GM23248 (cell line): ENCODE measurements around the gene BCKDHB. TPM values are rescaled to one million over a fixed set of nuclear protein-coding genes. Genes with fewer than 3 reads are reported as not detected.
"Not testable (repeated sequence)": the region's sequence is repeated elsewhere in the genome, so short reads cannot be mapped to it uniquely, and the experiment has no call there.

Experiments used
- DNase-seq: peaks from one replicate; pipeline ENCODE4 v3.0.0-alpha.2; 2015
- H2AFZ ChIP-seq: fragments of 200-600 bp; sonication (generic); 2 replicates; pipeline ENCODE4 v1.6.1; 2016; ENCODE audit warnings: antibody characterized with exemption
- H3F3A ChIP-seq: fragments of 200-600 bp; sonication (generic); 2 replicates; pipeline ENCODE4 v1.6.1; 2016; ENCODE audit warnings: mild to moderate bottlenecking, antibody characterized with exemption, mixed run types; ENCODE audit not compliant: insufficient read depth
- H3K27ac ChIP-seq: fragments of 200-600 bp; sonication (generic); 2 replicates; pipeline ENCODE4 v1.5.1; 2016; ENCODE audit warnings: mild to moderate bottlenecking
- H3K27me3 ChIP-seq: fragments of 200-600 bp; sonication (generic); replicated peaks from 2 replicates; pipeline ENCODE4 v1.6.1; 2016; ENCODE audit warnings: mild to moderate bottlenecking; ENCODE audit not compliant: insufficient read depth
- H3K36me3 ChIP-seq: fragments of 200-600 bp; sonication (generic); 2 replicates; pipeline ENCODE4 v1.6.1; 2016; ENCODE audit warnings: low read depth, mild to moderate bottlenecking
- H3K4me1 ChIP-seq: fragments of 200-600 bp; sonication (generic); 2 replicates; pipeline ENCODE4 v1.6.1; 2016; ENCODE audit warnings: mild to moderate bottlenecking; ENCODE audit not compliant: insufficient read depth
- H3K4me2 ChIP-seq: fragments of 200-600 bp; sonication (generic); one replicate; pipeline ENCODE4 v1.6.1; 2016; ENCODE audit warnings: mild to moderate bottlenecking; ENCODE audit not compliant: unreplicated experiment
- H3K4me3 ChIP-seq: fragments of 200-600 bp; sonication (generic); 2 replicates; pipeline ENCODE4 v1.5.1; 2016; ENCODE audit warnings: mild to moderate bottlenecking
- H3K79me2 ChIP-seq: fragments of 200-600 bp; sonication (generic); 2 replicates; pipeline ENCODE4 v1.6.1; 2016; ENCODE audit warnings: mild to moderate bottlenecking; ENCODE audit not compliant: insufficient read depth
- H3K9ac ChIP-seq: fragments of 200-600 bp; sonication (generic); 2 replicates; pipeline ENCODE4 v1.6.1; 2016; ENCODE audit warnings: mild to moderate bottlenecking
- H3K9me2 ChIP-seq: fragments of 200-600 bp; sonication (generic); 2 replicates; pipeline ENCODE4 v1.6.1; 2016; ENCODE audit warnings: mixed run types, mild to moderate bottlenecking, moderate library complexity; ENCODE audit not compliant: insufficient read depth
- H3K9me3 ChIP-seq: fragments of 200-600 bp; sonication (generic); one replicate; pipeline ENCODE4 v1.6.1; 2017; ENCODE audit warnings: low read depth
- H4K20me1 ChIP-seq: fragments of 200-600 bp; sonication (generic); 2 replicates; pipeline ENCODE4 v1.6.0; 2016; ENCODE audit not compliant: insufficient read depth
- EZH2 ChIP-seq: fragments of 200-600 bp; sonication (generic); IDR thresholded peaks from 2 replicates; pipeline ENCODE4 v1.6.1; 2018; ENCODE audit warnings: antibody characterized with exemption, mild to moderate bottlenecking; ENCODE audit not compliant: insufficient read depth, poor library complexity, severe bottlenecking
- EZH2phosphoT487 ChIP-seq: fragments of 200-600 bp; sonication (generic); IDR thresholded peaks from 2 replicates; pipeline ENCODE4 v1.6.1; 2018; ENCODE audit warnings: antibody characterized with exemption, moderate library complexity, mild to moderate bottlenecking, low read depth; ENCODE audit not compliant: insufficient read depth
- WGBS, 2 experiments: methylation state at CpG; one replicate each; pipeline ENCODE4 v1.1.6; 2015 to 2017; ENCODE audit warnings: low lambda C conversion rate in 2 of 2, low coverage in 1 of 2; ENCODE audit errors: missing lambda C conversion rate in 2 of 2; 5-methylcytosine and 5-hydroxymethylcytosine counted together
- in situ Hi-C: fragments of 300-500 bp; cut with MboI; formaldehyde crosslinking; loops from 2 replicates; pipeline ENCODE4 v1.15.0; 2020
- polyA plus RNA-seq: library from polyadenylated mRNA; unstranded; fragments of >200 nt; fragmentation: Nextera tagmentation; extraction: Ambion mirVana; gene quantifications from 2 replicates; pipeline ENCODE4 v1.2.1, GENCODE V29; 2016
- total RNA-seq: library from RNA; depleted of rRNA; stranded (reverse); fragments of >200 nt; shearing (Covaris generic); gene quantifications from 2 replicates; pipeline ENCODE4 v1.2.3, GENCODE V29; 2014

Gene BCKDHB
- total and polyA plus RNA-seq, 2 experiments from 2014 or later, result 18.4 to 33.8 TPM

- in situ Hi-C loops, result no loop called here
- Histone ChIP-seq H3F3A (no peaks in the 10 kb centered on the region), H3K27ac (no peak overlapping the region), H3K27me3 (no peaks in the 10 kb centered on the region), H3K4me3 (no peak overlapping the region), H3K4me2 (no peak overlapping the region), H3K9ac (no peak overlapping the region), H3K79me2 (no peaks in the 10 kb centered on the region), H2AFZ (no peak overlapping the region), H3K9me3 (no peaks in the 10 kb centered on the region), H4K20me1 (no peaks in the 10 kb centered on the region), H3K4me1 (peaks cover 9% of the 10 kb centered on the region), H3K36me3 (no peaks in the 10 kb centered on the region), H3K9me2 (peaks cover 5% of the 10 kb centered on the region; the same call in 1 of the 2 replicates)
- no peak for DNase-seq
- TF ChIP-seq EZH2phosphoT487, result no peak
- TF ChIP-seq EZH2, result no peak
- 88 to 91% methylated on average over 2 of the region's 2 CpGs for WGBS, 2 experiments
Observed at GRCh38 chr6:80282913-80283554, 176.6 kb downstream of the BCKDHB start.

GRCh38 chr6:80287112-80287511, 180.6 kb downstream of the BCKDHB start:
- Histone ChIP-seq H4K20me1 (no peaks in the 10 kb centered on the region), H3K36me3 (no peaks in the 10 kb centered on the region), H3F3A (no peaks in the 10 kb centered on the region), H3K4me1 (no peaks in the 10 kb centered on the region), H3K9ac (no peak overlapping the region), H3K4me3 (no peak overlapping the region), H3K9me2 (peaks cover 5% of the 10 kb centered on the region; the same call in 1 of the 2 replicates), H3K27me3 (no peaks in the 10 kb centered on the region), H3K9me3 (no peaks in the 10 kb centered on the region), H3K4me2 (no peak overlapping the region), H2AFZ (no peak overlapping the region), H3K27ac (no peak overlapping the region), H3K79me2 (no peaks in the 10 kb centered on the region)
- in situ Hi-C loops, result no loop called here
- no peak for DNase-seq
- TF ChIP-seq EZH2 (no peak), EZH2phosphoT487 (no peak)

GRCh38 chr6:80287607-80288006, 181.1 kb downstream of the BCKDHB start:
- H3K4me1 ChIP-seq, result no peaks in the 10 kb centered on the region
- H3K27ac ChIP-seq, result no peak overlapping the region
- DNase-seq, result no peak
- H3K9me2 ChIP-seq, result peaks cover 5% of the 10 kb centered on the region; the same call in 1 of the 2 replicates
- H4K20me1 ChIP-seq, result no peaks in the 10 kb centered on the region
- TF ChIP-seq EZH2phosphoT487 (no peak), EZH2 (no peak)
- H3K9ac ChIP-seq, result no peak overlapping the region
- WGBS, 2 experiments, result 81 to 85% methylated on average over 3 of the region's 3 CpGs
- H3K4me2 ChIP-seq, result no peak overlapping the region
- no peaks in the 10 kb centered on the region for H3K36me3 ChIP-seq
- in situ Hi-C loops, result no loop called here
- H3F3A ChIP-seq, result no peaks in the 10 kb centered on the region
- H3K9me3 ChIP-seq, result no peaks in the 10 kb centered on the region
- H3K27me3 ChIP-seq, result no peaks in the 10 kb centered on the region
- H3K79me2 ChIP-seq, result no peaks in the 10 kb centered on the region
- H2AFZ ChIP-seq, result no peak overlapping the region
- H3K4me3 ChIP-seq, result no peak overlapping the region

- H3K79me2 ChIP-seq, result no peaks in the 10 kb centered on the region
- H3K4me1 ChIP-seq, result no peaks in the 10 kb centered on the region
- in situ Hi-C loops, result no loop called here
- DNase-seq, result no peak
- H4K20me1 ChIP-seq, result no peaks in the 10 kb centered on the region
- H3K4me3 ChIP-seq, result no peak overlapping the region
- H3K36me3 ChIP-seq, result no peaks in the 10 kb centered on the region
- no peaks in the 10 kb centered on the region for H3K9me3 ChIP-seq
- H3K27me3 ChIP-seq, result no peaks in the 10 kb centered on the region
- no peaks in the 10 kb centered on the region for H3F3A ChIP-seq
- H3K4me2 ChIP-seq, result no peak overlapping the region
- H2AFZ ChIP-seq, result no peak overlapping the region
- H3K27ac ChIP-seq, result no peak overlapping the region
- no peak for TF ChIP-seq EZH2
- no peak for TF ChIP-seq EZH2phosphoT487
- no peak overlapping the region for H3K9ac ChIP-seq
- WGBS, 2 experiments, result 69 to 83% methylated on average over 3 of the region's 3 CpGs
- no peaks in the 10 kb centered on the region for H3K9me2 ChIP-seq
Observed at GRCh38 chr6:80289727-80290126, 183.3 kb downstream of the BCKDHB start.

GRCh38 chr6:80294531-80294930, 188.1 kb downstream of the BCKDHB start:
- H3K9me2 ChIP-seq, H2AFZ ChIP-seq, H3K79me2 ChIP-seq, H3K9me3 ChIP-seq, in situ Hi-C loops, H3K27ac ChIP-seq, H3K4me3 ChIP-seq, H3K9ac ChIP-seq, H3K4me1 ChIP-seq, H3K4me2 ChIP-seq, H3K27me3 ChIP-seq, DNase-seq, H3F3A ChIP-seq, H4K20me1 ChIP-seq, H3K36me3 ChIP-seq: not testable (repeated sequence)
- 91 to 92% methylated on average over 4 of the region's 4 CpGs for WGBS, 2 experiments
